ENCODE results near the gene GPR3.

GPR3 gene

DNA sequence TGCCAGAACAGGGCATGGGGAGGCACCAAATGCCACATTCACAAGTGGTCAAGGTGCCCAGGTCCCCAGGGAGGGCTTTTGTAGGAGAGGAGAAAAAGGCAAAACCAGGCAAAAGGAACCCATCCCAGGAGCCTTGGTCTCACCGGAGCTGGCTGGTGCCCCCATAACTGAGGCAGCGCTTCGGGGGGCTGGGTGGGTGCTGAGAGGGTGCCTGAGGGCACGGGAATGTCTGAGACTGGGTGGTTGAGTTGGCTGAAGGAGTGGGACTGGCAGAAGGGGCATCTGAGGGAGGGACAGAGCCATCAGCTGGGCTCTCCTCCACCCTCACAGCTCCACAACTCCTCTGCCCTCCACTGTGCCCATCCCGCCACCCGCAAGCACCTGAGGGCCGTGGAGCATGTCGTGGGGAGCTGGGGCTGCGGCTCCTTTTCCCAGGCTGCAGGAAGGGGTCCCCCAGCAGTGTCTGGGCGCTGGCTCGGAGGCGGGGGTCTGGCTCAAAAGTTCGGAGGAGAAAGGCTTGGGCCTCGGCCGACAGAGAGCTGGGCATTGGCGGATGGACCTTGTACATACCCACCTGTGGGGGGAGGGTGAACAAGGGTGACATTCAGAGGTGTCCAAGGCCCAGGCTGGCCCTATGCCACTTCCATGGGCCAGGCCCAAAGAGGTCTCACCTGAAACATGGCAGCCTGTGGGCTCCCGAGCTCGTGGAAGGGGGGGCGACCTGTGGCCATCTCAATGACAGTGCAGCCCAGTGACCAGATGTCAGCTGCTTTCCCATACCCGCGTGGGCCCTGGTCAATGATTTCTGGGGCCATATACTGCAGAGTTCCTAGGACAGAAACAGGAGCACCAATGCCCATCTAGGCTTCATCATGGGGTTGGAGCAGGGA, 34.1 kb upstream of the GPR3 start:
- Histone ChIP-seq H4K20me1 (ENCODE audit: insufficient read depth) (no peaks in the 10 kb centered on the region), H3K79me2 (ENCODE audit: insufficient read depth, low read depth) (no peaks in the 10 kb centered on the region), H3K4me2 (peak overlapping the region; percentile 79; the same call in 1 of the 2 replicates), H3K27me3 (ENCODE audit: insufficient read depth, low read depth) (no peaks in the 10 kb centered on the region), H3K36me3 (ENCODE audit: insufficient read depth) (no peaks in the 10 kb centered on the region), H3K27ac (no peak overlapping the region), H3K4me3 (IDR thresholded peaks at IDR 0.05; ENCODE audit: insufficient read depth, low read depth, low read length) (no peak overlapping the region), H2AFZ (ENCODE audit: low read depth) (no peak overlapping the region; the same call in 1 of the 2 replicates), H3K4me1 (ENCODE audit: low read depth, poor library complexity, severe bottlenecking) (peaks cover 7% of the 10 kb centered on the region), H3K9ac (no peak overlapping the region)
- TF ChIP-seq CTCF (conservative IDR thresholded peaks at IDR 0.05; ENCODE audit: low read depth, low read length), result no peak

DNA sequence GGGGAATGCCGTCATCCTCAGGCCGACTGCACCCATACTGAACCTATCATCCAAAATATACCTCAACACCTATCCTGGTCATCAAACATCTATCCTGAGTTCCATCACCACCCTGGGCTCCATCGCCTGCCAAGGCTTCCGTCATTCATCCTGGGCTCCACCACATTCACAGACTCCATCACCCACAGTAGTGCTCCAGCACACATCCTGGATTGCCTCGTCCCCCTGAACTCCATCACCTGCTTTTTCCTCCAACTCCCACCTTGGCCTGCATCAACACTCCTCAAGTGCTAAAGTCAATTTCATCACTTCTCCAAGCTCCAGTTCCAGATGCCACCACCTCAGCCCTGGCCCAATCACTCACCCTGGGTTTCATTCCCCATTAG, 33.5 kb upstream of the GPR3 start:
- no peak overlapping the region for H3K9ac ChIP-seq

DNA sequence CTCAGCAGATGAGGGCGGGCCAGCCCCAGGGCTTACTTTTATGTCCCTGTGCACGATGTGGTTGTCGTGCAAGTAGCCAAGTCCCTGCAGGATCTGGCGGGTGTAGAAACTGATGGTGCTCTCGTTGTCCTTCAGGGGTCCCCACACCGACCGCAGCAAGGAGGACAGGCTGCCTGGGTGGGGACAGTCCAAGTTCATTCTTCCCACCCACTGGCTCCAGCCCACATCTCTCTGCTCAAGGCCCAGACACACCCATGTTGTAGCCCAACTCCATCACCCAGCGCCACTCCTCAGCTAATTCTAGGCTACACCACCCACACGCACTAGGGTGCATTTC, 32.6 kb upstream of the GPR3 start:
- no peak overlapping the region for H3K4me3 ChIP-seq (IDR thresholded peaks at IDR 0.05; ENCODE audit: insufficient read depth, low read depth, low read length)
- no peak overlapping the region for H3K4me2 ChIP-seq
- H3K27ac ChIP-seq, result no peak overlapping the region
- H3K27me3 ChIP-seq (ENCODE audit: insufficient read depth, low read depth), result no peaks in the 10 kb centered on the region
- H3K79me2 ChIP-seq (ENCODE audit: insufficient read depth, low read depth), result no peaks in the 10 kb centered on the region
- no peaks in the 10 kb centered on the region for H4K20me1 ChIP-seq (ENCODE audit: insufficient read depth)
- no peaks in the 10 kb centered on the region for H3K36me3 ChIP-seq (ENCODE audit: insufficient read depth)
- no peak overlapping the region for H3K9ac ChIP-seq
- peaks cover 7% of the 10 kb centered on the region for H3K4me1 ChIP-seq (ENCODE audit: low read depth, poor library complexity, severe bottlenecking)
- TF ChIP-seq CTCF (conservative IDR thresholded peaks at IDR 0.05; ENCODE audit: low read depth, low read length), result no peak
- no peak overlapping the region for H2AFZ ChIP-seq (ENCODE audit: low read depth)

More for the DNA sequence above, 33.5 kb upstream of the GPR3 start:
- H3K4me3 ChIP-seq (IDR thresholded peaks at IDR 0.05; ENCODE audit: insufficient read depth, low read depth, low read length), result no peak overlapping the region
- H4K20me1 ChIP-seq (ENCODE audit: insufficient read depth), result no peaks in the 10 kb centered on the region
- no peak for TF ChIP-seq CTCF (conservative IDR thresholded peaks at IDR 0.05; ENCODE audit: low read depth, low read length)
- peaks cover 7% of the 10 kb centered on the region for H3K4me1 ChIP-seq (ENCODE audit: low read depth, poor library complexity, severe bottlenecking)
- H3K4me2 ChIP-seq, result no peak overlapping the region
- no peaks in the 10 kb centered on the region for H3K79me2 ChIP-seq (ENCODE audit: insufficient read depth, low read depth)
- no peak overlapping the region for H3K27ac ChIP-seq
- H3K27me3 ChIP-seq (ENCODE audit: insufficient read depth, low read depth), result no peaks in the 10 kb centered on the region
- no peaks in the 10 kb centered on the region for H3K36me3 ChIP-seq (ENCODE audit: insufficient read depth)
- H2AFZ ChIP-seq (ENCODE audit: low read depth), result no peak overlapping the region

DNA sequence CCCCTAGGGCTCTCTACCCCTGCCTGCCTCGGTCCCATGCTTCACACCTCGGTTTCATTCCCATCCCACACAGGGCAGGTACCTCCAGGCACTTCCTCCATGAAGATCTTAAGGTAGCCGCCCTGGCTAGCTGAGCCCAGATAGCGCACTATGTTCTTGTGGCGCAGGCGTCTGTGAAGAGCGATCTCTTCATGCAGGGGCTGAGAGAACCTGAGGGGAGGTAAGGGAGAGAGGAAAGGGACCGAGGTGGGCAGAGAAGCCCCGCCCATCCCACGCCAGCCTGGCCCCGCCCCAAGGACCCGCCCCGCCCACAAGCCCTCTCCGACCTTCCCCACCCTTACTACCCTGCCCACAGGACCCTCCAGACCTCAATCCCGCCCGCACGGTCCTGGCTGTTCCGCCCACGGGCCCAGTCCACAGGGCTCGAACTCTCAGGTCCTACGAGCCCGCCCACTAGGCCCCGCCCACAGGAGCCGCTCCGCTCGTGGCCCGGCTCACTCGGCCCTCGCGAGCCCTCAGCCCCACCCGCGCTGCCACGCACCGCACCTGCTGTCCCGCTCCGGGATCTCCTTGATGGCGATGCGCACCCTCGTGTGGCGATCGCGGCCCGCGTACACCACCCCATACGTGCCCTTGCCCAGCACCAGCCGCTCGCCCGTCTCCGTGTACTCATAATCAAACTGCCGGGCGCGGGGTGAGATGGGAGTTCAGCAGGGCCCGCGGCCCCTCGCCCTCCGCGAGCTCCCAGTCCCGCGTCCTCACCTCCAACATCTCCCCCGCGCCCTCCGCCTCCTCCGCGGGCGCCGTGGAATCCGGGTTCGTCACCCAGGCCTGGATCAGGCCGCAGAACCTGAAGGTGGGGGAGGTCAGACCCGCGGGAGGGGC, 32.0 kb upstream of the GPR3 start:
- Histone ChIP-seq H3K36me3 (ENCODE audit: insufficient read depth) (no peaks in the 10 kb centered on the region), H3K9ac (no peak overlapping the region), H3K4me2 (no peak overlapping the region), H3K79me2 (ENCODE audit: insufficient read depth, low read depth) (no peaks in the 10 kb centered on the region), H3K27ac (no peak overlapping the region), H3K4me1 (ENCODE audit: low read depth, poor library complexity, severe bottlenecking) (peaks cover 12% of the 10 kb centered on the region), H4K20me1 (ENCODE audit: insufficient read depth) (no peaks in the 10 kb centered on the region), H2AFZ (ENCODE audit: low read depth) (no peak overlapping the region), H3K27me3 (ENCODE audit: insufficient read depth, low read depth) (no peaks in the 10 kb centered on the region), H3K4me3 (IDR thresholded peaks at IDR 0.05; ENCODE audit: insufficient read depth, low read depth, low read length) (no peak overlapping the region)
- no peak for TF ChIP-seq CTCF (conservative IDR thresholded peaks at IDR 0.05; ENCODE audit: low read depth, low read length)

Data from KMS-11 (cell line).